ENCODE results near the gene KRTAP29-1.

DNA sequence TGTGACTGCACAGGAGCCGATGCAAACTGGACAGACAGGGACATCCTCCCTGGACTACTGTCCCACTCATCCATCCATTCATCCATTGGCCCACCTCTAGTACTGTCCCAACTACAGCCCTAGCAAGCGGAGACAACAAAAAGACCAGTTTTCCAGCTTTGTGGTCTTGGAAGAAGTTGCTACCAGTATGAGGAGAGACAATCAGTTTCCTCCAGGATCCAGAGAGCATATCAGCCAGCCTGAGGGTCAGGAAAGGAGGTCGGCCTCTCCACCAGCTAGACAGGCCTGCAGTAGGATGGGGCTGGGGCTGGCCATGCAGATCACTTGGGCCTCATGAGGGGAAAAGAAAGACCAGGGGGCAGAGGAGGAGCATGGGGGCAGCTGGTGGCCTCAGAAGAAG is 31.2 kb upstream of the KRTAP29-1 start:
- TF ChIP-seq, protein P1, sequence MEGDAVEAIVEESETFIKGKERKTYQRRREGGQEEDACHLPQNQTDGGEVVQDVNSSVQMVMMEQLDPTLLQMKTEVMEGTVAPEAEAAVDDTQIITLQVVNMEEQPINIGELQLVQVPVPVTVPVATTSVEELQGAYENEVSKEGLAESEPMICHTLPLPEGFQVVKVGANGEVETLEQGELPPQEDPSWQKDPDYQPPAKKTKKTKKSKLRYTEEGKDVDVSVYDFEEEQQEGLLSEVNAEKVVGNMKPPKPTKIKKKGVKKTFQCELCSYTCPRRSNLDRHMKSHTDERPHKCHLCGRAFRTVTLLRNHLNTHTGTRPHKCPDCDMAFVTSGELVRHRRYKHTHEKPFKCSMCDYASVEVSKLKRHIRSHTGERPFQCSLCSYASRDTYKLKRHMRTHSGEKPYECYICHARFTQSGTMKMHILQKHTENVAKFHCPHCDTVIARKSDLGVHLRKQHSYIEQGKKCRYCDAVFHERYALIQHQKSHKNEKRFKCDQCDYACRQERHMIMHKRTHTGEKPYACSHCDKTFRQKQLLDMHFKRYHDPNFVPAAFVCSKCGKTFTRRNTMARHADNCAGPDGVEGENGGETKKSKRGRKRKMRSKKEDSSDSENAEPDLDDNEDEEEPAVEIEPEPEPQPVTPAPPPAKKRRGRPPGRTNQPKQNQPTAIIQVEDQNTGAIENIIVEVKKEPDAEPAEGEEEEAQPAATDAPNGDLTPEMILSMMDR (conservative IDR thresholded peaks at IDR 0.05; ENCODE audit: low read depth in 2 of 2), result no peak
- no peak for TF ChIP-seq EZH2 (IDR thresholded peaks at IDR 0.05; ENCODE audit: low read depth, unreplicated experiment)
- no peak for TF ChIP-seq CREB1 (CRISPR knock-in tag; IDR thresholded peaks at IDR 0.05; ENCODE audit: low read depth)
- no peak for TF ChIP-seq POLR2AphosphoS5 (IDR thresholded peaks at IDR 0.05; ENCODE audit: low read depth)
- TF ChIP-seq, protein P2, sequence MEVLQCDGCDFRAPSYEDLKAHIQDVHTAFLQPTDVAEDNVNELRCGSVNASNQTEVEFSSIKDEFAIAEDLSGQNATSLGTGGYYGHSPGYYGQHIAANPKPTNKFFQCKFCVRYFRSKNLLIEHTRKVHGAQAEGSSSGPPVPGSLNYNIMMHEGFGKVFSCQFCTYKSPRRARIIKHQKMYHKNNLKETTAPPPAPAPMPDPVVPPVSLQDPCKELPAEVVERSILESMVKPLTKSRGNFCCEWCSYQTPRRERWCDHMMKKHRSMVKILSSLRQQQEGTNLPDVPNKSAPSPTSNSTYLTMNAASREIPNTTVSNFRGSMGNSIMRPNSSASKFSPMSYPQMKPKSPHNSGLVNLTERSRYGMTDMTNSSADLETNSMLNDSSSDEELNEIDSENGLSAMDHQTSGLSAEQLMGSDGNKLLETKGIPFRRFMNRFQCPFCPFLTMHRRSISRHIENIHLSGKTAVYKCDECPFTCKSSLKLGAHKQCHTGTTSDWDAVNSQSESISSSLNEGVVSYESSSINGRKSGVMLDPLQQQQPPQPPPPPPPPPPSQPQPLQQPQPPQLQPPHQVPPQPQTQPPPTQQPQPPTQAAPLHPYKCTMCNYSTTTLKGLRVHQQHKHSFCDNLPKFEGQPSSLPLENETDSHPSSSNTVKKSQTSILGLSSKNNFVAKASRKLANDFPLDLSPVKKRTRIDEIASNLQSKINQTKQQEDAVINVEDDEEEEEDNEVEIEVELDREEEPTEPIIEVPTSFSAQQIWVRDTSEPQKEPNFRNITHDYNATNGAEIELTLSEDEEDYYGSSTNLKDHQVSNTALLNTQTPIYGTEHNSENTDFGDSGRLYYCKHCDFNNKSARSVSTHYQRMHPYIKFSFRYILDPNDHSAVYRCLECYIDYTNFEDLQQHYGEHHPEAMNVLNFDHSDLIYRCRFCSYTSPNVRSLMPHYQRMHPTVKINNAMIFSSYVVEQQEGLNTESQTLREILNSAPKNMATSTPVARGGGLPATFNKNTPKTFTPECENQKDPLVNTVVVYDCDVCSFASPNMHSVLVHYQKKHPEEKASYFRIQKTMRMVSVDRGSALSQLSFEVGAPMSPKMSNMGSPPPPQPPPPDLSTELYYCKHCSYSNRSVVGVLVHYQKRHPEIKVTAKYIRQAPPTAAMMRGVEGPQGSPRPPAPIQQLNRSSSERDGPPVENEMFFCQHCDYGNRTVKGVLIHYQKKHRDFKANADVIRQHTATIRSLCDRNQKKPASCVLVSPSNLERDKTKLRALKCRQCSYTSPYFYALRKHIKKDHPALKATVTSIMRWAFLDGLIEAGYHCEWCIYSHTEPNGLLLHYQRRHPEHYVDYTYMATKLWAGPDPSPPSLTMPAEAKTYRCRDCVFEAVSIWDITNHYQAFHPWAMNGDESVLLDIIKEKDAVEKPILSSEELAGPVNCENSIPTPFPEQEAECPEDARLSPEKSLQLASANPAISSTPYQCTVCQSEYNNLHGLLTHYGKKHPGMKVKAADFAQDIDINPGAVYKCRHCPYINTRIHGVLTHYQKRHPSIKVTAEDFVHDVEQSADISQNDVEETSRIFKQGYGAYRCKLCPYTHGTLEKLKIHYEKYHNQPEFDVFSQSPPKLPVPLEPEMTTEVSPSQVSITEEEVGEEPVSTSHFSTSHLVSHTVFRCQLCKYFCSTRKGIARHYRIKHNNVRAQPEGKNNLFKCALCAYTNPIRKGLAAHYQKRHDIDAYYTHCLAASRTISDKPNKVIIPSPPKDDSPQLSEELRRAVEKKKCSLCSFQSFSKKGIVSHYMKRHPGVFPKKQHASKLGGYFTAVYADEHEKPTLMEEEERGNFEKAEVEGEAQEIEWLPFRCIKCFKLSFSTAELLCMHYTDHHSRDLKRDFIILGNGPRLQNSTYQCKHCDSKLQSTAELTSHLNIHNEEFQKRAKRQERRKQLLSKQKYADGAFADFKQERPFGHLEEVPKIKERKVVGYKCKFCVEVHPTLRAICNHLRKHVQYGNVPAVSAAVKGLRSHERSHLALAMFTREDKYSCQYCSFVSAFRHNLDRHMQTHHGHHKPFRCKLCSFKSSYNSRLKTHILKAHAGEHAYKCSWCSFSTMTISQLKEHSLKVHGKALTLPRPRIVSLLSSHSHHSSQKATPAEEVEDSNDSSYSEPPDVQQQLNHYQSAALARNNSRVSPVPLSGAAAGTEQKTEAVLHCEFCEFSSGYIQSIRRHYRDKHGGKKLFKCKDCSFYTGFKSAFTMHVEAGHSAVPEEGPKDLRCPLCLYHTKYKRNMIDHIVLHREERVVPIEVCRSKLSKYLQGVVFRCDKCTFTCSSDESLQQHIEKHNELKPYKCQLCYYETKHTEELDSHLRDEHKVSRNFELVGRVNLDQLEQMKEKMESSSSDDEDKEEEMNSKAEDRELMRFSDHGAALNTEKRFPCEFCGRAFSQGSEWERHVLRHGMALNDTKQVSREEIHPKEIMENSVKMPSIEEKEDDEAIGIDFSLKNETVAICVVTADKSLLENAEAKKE (CRISPR knock-in tag; IDR thresholded peaks at IDR 0.05), result no peak
- TF ChIP-seq EZH2phosphoT487 (IDR thresholded peaks at IDR 0.05; ENCODE audit: unreplicated experiment), result no peak
- TF ChIP-seq, protein P3, sequence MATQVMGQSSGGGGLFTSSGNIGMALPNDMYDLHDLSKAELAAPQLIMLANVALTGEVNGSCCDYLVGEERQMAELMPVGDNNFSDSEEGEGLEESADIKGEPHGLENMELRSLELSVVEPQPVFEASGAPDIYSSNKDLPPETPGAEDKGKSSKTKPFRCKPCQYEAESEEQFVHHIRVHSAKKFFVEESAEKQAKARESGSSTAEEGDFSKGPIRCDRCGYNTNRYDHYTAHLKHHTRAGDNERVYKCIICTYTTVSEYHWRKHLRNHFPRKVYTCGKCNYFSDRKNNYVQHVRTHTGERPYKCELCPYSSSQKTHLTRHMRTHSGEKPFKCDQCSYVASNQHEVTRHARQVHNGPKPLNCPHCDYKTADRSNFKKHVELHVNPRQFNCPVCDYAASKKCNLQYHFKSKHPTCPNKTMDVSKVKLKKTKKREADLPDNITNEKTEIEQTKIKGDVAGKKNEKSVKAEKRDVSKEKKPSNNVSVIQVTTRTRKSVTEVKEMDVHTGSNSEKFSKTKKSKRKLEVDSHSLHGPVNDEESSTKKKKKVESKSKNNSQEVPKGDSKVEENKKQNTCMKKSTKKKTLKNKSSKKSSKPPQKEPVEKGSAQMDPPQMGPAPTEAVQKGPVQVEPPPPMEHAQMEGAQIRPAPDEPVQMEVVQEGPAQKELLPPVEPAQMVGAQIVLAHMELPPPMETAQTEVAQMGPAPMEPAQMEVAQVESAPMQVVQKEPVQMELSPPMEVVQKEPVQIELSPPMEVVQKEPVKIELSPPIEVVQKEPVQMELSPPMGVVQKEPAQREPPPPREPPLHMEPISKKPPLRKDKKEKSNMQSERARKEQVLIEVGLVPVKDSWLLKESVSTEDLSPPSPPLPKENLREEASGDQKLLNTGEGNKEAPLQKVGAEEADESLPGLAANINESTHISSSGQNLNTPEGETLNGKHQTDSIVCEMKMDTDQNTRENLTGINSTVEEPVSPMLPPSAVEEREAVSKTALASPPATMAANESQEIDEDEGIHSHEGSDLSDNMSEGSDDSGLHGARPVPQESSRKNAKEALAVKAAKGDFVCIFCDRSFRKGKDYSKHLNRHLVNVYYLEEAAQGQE (IDR thresholded peaks at IDR 0.05; ENCODE audit: unreplicated experiment), result no peak
- TF ChIP-seq STAT1 (IDR thresholded peaks at IDR 0.05; ENCODE audit: unreplicated experiment), result no peak
- TF ChIP-seq ZNF114 (CRISPR knock-in tag; IDR thresholded peaks at IDR 0.05), result no peak
- no peak for TF ChIP-seq JUNB (IDR thresholded peaks at IDR 0.05; ENCODE audit: unreplicated experiment)
- no peak for TF ChIP-seq NANOG (IDR thresholded peaks at IDR 0.05; ENCODE audit: borderline replicate concordance)
- TF ChIP-seq, protein P4, sequence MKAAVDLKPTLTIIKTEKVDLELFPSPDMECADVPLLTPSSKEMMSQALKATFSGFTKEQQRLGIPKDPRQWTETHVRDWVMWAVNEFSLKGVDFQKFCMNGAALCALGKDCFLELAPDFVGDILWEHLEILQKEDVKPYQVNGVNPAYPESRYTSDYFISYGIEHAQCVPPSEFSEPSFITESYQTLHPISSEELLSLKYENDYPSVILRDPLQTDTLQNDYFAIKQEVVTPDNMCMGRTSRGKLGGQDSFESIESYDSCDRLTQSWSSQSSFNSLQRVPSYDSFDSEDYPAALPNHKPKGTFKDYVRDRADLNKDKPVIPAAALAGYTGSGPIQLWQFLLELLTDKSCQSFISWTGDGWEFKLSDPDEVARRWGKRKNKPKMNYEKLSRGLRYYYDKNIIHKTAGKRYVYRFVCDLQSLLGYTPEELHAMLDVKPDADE (IDR thresholded peaks at IDR 0.05), result no peak
- no peak for TF ChIP-seq ZNF331 (CRISPR knock-in tag; IDR thresholded peaks at IDR 0.05; ENCODE audit: low read depth)
